OCI-LY7 (cell line): ENCODE measurements around the gene ABCF3.

Source experiments
- EZH2phosphoT487 ChIP-seq: fragments of 200-600 bp; sonication (generic); IDR thresholded peaks from 2 replicates; pipeline ENCODE4 v1.6.1; 2018; ENCODE audit warnings: low read depth, borderline replicate concordance, mild to moderate bottlenecking, mixed run types, antibody characterized with exemption, low read length, moderate library complexity, mixed read lengths
- TF ChIP-seq, protein P1 (sequence below): fragments of 200-600 bp; sonication (generic); conservative IDR thresholded peaks from 2 replicates; pipeline ENCODE4 v1.5.1; 2014; ENCODE audit warnings: mild to moderate bottlenecking, antibody characterized with exemption, low read length, moderate library complexity, mixed read lengths

DNA sequence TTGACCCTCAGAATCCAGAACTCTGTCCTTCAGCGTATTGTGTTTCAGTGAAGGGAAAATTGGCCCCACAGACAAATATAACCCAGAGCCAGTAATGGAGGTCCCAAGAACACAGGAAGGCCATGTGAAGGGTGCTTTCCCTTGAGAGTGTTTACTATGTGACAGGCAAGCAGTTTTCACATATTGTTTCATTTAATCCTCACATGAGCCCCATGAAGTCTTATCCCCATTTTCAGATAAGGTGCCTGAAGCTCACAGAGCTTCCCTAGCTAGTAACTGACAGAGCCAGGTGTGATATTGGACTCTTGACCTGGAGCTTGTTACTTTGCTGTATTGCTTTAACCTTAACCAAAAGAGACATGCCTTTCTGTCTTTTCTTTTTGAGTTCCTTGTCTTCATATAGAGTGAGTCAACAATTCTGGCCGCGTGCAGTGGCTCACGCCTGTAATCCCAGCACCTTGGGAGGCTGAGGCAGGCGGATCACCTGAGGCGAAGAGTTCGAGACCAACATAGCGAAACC is 40.2 kb upstream of the ABCF3 start:
- TF ChIP-seq, protein P1, sequence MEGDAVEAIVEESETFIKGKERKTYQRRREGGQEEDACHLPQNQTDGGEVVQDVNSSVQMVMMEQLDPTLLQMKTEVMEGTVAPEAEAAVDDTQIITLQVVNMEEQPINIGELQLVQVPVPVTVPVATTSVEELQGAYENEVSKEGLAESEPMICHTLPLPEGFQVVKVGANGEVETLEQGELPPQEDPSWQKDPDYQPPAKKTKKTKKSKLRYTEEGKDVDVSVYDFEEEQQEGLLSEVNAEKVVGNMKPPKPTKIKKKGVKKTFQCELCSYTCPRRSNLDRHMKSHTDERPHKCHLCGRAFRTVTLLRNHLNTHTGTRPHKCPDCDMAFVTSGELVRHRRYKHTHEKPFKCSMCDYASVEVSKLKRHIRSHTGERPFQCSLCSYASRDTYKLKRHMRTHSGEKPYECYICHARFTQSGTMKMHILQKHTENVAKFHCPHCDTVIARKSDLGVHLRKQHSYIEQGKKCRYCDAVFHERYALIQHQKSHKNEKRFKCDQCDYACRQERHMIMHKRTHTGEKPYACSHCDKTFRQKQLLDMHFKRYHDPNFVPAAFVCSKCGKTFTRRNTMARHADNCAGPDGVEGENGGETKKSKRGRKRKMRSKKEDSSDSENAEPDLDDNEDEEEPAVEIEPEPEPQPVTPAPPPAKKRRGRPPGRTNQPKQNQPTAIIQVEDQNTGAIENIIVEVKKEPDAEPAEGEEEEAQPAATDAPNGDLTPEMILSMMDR, result no peak
- no peak for TF ChIP-seq EZH2phosphoT487
